Pulmonary artery endothelial cell (primary cell): ENCODE results near the gene PDIA6. TPM values are rescaled to one million over a fixed set of nuclear protein-coding genes. Genes with fewer than 3 reads are reported as not detected.
"Not testable (repeated sequence)": the region's sequence is repeated elsewhere in the genome, so short reads cannot be mapped to it uniquely, and the experiment has no call there.

Experiments used
- DNase-seq: peaks from one replicate; pipeline ENCODE4 v3.0.0-alpha.2; 2011; ENCODE audit warnings: low read depth, low spot score
- total RNA-seq: library from RNA; depleted of rRNA; stranded (reverse); fragments of >200 nt; gene quantifications from 2 replicates; pipeline ENCODE4 v1.2.3, GENCODE V29; 2014

The PDIA6 gene
- total RNA-seq, 1 donor from 2014 or later: 504 TPM

- not testable (repeated sequence) for DNase-seq
Observed at GRCh38 chr2:10780821-10781220, 31.8 kb downstream of the PDIA6 start.

GRCh38 chr2:10780491-10780820 is 32.1 kb downstream of the PDIA6 start:
- no peak for DNase-seq

- no peak for DNase-seq
Observed at GRCh38 chr2:10779776-10780490, 32.7 kb downstream of the PDIA6 start.

- DNase-seq: no peak
Observed at GRCh38 chr2:10778724-10779115, 33.9 kb downstream of the PDIA6 start.

- no peak for DNase-seq
Observed at GRCh38 chr2:10777842-10778723, 34.5 kb downstream of the PDIA6 start.

- no peak for DNase-seq
Observed at GRCh38 chr2:10777111-10777841, 35.3 kb downstream of the PDIA6 start.

GRCh38 chr2:10776231-10776977 is 36.2 kb downstream of the PDIA6 start:
- no peak for DNase-seq

- DNase-seq: no peak
Observed at GRCh38 chr2:10775831-10776230, 36.8 kb downstream of the PDIA6 start.

GRCh38 chr2:10775021-10775780 is 37.4 kb downstream of the PDIA6 start:
- DNase-seq: no peak

- DNase-seq: no peak
Observed at GRCh38 chr2:10774394-10774793, 38.2 kb downstream of the PDIA6 start.

GRCh38 chr2:10773821-10774341 is 38.7 kb downstream of the PDIA6 start:
- no peak for DNase-seq

GRCh38 chr2:10772868-10773215 is 39.7 kb downstream of the PDIA6 start:
- no peak for DNase-seq

GRCh38 chr2:10772201-10772867 is 40.3 kb downstream of the PDIA6 start:
- DNase-seq: no peak

GRCh38 chr2:10771786-10772185 is 40.8 kb downstream of the PDIA6 start:
- no peak for DNase-seq

GRCh38 chr2:10770956-10771750 is 41.4 kb downstream of the PDIA6 start:
- no peak for DNase-seq

- no peak for DNase-seq
Observed at GRCh38 chr2:10768063-10768507, 44.5 kb downstream of the PDIA6 start.

- DNase-seq: no peak
Observed at GRCh38 chr2:10765914-10766313, 46.7 kb downstream of the PDIA6 start.

- DNase-seq: no peak
Observed at GRCh38 chr2:10765461-10765860, 47.1 kb downstream of the PDIA6 start.

- DNase-seq: no peak
Observed at GRCh38 chr2:10764896-10765295, 47.7 kb downstream of the PDIA6 start.
